HFF-Myc (cell line): ENCODE results near the gene NDUFV1.
"Not testable (repeated sequence)": the region's sequence is repeated elsewhere in the genome, so short reads cannot be mapped to it uniquely, and the experiment has no call there.

ENCODE experiments used
- DNase-seq: peaks from one replicate; pipeline ENCODE4 v3.0.0-alpha.2; 2011; ENCODE audit warnings: low read depth; ENCODE audit errors: extremely low read depth
- H3K4me3 ChIP-seq: replicated peaks from 2 replicates; pipeline ENCODE4 v1.5.1; 2011; ENCODE audit warnings: low read depth, mild to moderate bottlenecking, control low read depth, low read length
- TF ChIP-seq, protein P1 (sequence below): IDR thresholded peaks from 2 replicates; pipeline ENCODE4 v1.5.1; 2012; ENCODE audit warnings: mild to moderate bottlenecking, low read depth, low read length, control low read depth; ENCODE audit errors: missing control alignments

Gene NDUFV1

DNA sequence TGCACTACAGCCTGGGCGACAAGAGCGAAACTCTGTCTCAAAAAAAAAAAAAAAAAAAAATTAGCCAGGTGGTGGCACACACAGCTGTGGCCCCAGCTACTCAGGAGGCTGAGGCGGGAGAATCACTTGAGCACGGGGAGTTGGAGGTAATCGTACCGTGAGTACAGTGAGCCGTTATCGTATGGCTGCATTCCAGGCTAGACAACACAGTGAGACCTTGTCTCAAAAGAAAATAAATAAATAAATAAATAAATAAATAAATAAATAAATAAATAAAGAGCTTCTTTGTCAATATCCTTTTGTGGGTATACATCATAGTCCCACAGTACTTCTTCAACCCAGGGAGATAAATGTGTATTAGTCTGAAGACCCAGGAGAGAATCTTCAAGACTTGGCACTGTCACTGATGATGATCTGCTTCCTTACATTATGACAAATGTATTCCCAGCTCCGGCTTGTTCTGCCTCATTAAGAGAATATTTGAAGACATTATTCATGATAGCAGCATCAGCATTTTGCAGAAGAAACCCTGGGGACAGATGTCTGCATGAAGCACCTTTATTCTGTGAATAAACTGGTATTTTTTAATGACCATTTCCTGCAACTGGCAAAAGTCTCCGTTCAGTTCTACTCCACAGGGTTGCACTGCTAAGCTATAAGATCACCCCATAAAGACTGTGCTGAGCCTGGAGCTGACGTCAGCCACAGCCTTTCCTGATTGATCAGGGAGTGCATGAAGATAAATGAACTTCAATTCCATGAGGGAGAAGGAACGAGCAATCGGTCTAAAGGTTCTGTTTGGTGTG is 45.4 kb downstream of the NDUFV1 start:
- no peak for DNase-seq
- no peak overlapping the region for H3K4me3 ChIP-seq
- TF ChIP-seq, protein P1, sequence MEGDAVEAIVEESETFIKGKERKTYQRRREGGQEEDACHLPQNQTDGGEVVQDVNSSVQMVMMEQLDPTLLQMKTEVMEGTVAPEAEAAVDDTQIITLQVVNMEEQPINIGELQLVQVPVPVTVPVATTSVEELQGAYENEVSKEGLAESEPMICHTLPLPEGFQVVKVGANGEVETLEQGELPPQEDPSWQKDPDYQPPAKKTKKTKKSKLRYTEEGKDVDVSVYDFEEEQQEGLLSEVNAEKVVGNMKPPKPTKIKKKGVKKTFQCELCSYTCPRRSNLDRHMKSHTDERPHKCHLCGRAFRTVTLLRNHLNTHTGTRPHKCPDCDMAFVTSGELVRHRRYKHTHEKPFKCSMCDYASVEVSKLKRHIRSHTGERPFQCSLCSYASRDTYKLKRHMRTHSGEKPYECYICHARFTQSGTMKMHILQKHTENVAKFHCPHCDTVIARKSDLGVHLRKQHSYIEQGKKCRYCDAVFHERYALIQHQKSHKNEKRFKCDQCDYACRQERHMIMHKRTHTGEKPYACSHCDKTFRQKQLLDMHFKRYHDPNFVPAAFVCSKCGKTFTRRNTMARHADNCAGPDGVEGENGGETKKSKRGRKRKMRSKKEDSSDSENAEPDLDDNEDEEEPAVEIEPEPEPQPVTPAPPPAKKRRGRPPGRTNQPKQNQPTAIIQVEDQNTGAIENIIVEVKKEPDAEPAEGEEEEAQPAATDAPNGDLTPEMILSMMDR: no peak

DNA sequence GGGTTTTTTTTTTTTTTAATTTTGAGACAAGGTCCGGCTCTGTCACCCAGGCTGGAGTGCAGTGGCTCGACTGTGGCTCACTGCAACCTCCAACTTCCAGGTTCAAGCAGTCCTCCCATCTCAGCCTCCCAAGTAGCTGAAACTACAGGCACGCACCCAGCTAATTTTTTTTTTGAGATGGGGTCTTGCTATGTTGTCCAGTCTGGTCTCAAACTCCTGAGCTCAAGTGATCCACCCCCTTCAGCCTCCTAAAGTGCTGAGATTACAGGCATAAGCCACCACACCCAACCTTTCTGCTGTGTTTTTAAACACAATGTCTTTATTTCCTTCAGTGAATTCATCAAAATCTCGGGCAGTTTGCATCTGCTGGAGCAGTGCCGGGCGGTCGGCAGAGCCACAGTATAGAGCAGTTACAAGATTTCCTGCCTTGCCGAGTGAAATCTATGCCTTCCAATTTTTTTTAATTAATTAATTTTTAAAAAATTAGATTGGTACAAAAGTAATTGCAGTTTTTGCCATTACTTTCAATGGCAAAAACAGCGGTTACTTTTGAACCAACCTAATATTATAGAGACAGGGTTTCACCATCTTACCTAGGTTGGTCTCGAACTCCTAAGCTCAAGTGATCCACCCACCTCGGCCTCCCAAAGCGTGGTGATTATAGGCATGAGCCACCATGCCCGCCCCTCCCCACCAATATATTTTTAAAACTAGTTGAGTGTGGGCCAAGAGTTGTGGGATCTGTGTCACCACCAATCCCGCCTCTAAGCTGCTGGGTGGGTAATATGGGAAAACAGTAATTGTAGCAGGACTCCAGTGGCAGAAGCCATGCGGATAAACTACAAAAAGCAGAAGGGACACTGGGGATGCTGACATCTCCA is 46.5 kb downstream of the NDUFV1 start:
- TF ChIP-seq, protein P1: no peak
- DNase-seq: no peak
- no peak overlapping the region for H3K4me3 ChIP-seq

DNA sequence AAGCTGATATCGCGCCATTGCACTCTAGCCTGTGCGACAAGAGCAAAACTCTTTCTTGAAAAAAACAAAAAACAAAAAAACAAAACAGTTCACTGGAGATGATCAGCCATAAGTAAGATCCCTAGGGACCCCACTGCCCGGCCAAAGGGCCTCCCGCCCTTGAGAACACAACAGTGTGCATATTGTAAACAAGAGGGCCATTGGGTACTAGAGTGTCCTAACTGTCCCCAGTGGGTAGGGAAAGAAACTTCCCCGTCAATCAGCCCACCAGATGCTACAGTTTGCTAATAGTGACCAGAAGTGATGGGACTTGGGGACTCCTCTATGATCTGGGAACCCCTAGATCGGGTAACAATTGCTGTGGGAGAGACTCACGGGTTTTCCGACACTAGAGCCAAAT is 47.5 kb downstream of the NDUFV1 start:
- no peak for DNase-seq
- TF ChIP-seq, protein P1: no peak
- no peak overlapping the region for H3K4me3 ChIP-seq

DNA sequence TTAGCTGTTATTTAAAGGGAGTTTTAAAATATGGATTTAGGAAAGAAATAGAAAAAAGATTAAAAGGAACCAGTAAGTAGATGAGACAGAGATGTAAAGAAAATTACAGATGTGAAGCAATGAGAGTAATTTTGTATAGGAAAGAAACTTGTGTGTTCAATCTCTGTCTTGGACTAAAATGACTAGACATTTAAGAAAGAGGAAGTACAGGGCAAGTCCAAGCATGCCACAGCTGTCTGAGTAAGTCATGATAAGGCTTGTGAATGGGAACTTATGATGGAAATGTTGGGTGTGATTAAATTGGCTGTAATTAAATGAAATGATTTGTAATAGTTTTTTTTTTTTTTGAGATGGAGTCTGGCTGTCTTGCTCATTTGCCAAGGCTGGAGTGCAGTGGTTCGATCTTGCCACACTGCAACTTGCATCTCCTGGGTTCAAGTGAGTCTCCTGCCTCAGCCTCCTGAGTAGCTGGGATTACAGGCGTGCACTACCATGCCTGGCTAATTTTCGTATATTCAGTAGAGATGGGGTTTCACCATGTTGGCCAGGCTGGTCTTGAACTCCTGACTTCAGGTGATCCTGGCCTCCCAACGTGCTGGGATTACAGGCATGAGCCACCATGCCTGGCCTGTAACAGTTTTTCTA is 49.7 kb downstream of the NDUFV1 start:
- no peak overlapping the region for H3K4me3 ChIP-seq
- no peak for DNase-seq
- TF ChIP-seq, protein P1: no peak

DNA sequence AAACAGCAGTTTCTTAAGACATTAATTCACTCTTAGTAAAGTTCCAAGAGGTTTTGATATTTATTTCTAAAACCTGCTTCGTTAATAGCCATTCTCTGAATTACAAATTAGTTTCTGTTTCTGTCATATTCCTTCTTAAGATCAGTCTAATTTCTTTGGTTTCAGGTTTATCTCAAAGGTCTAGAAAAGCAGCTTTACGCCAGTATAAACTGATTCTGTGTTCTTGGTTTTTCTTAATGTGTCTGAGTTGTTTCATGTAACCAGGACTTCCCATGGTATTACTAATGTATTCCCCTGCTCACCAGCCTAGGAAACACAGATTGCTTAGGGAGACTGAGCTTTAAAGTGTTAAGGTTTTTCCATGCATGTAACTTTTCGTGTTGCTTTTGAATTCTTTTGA is 50.6 kb downstream of the NDUFV1 start:
- TF ChIP-seq, protein P1: no peak
- no peak overlapping the region for H3K4me3 ChIP-seq
- no peak for DNase-seq

DNA sequence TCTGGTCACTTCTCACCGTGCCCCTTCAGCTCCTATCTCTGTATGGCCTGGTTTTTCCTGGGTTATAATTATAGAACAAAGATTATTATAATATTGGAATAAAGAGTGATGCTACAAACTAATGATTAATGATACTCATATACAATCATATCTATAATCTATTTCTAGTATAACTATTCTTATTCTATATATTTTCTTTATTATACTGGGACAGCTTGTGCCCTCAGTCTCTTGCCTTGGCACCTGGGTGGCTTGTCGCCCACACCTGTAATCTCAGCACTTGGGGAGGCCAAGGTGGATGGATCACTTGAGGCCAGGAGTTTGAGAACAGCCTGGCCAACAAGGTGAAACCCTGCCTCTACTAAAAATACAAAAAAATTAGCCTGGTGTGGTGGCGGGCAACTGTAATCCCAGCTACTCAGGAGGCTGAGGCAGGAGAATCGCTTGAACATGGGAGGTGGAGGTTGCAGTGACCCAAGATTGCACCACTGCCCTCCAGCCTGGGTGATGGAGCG is 53.0 kb downstream of the NDUFV1 start:
- not testable (repeated sequence) for DNase-seq, H3K4me3 ChIP-seq

DNA sequence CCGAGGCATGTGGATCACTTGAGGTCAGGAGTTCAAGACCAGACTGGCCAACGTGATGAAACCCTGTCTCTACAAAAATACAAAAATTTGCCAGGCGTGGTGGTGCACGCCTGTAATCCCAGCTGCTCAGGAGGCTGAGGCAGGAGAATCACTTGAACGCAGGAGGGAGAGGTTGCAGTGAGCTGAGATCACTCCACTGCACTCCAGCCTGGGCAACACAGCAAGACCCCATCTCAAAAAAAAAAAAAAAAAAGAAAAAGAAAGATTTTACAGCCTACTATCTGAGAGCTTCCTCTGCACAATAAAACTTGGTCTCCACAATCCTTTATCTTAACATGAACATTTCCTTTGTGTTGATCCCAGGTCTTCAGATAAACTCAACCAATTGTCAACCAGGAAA is 54.0 kb downstream of the NDUFV1 start:
- not testable (repeated sequence) for H3K4me3 ChIP-seq, DNase-seq
